Testis (tissue), 2 donors: ENCODE data around the gene TCF3.

Experiments used
- CTCF ChIP-seq, 3 experiments: fragments of 450-650 bp in 2 of 3; fragments of 200-600 bp in 1 of 3; sonication (generic) in 1 of 3; IDR thresholded peaks; one replicate each; pipeline ENCODE4 v1.5.1; 2016 to 2019; ENCODE audit warnings: antibody characterized with exemption in 3 of 3, mild to moderate bottlenecking in 2 of 3, moderate library complexity in 1 of 3
- POLR2A ChIP-seq: fragments of 450-650 bp; IDR thresholded peaks from one replicate; pipeline ENCODE4 v1.6.1; 2017; ENCODE audit warnings: antibody characterized with exemption, mild to moderate bottlenecking, moderate library complexity

GRCh38 chr19:1577090-1577928 lies 75.1 kb downstream of the TCF3 start:
- TF ChIP-seq CTCF (IDR thresholded peaks at IDR 0.05) (no peak), POLR2A (no peak)
